Body of pancreas (tissue), 4 donors: ENCODE data around the gene FRAT2.

Experiments used
- CTCF ChIP-seq, 7 experiments: fragments of 450-650 bp in 4 of 7; fragments of 200-600 bp in 3 of 7; sonication (generic) in 3 of 7; IDR thresholded peaks; one replicate each; pipeline ENCODE4 v1.5.1; 2016 to 2019; ENCODE audit warnings: antibody characterized with exemption in 7 of 7
- POLR2A ChIP-seq, 3 donors: fragments of 450-650 bp; IDR thresholded peaks; one replicate each; pipeline ENCODE4 v1.6.1; 2016; ENCODE audit warnings: antibody characterized with exemption in 3 of 3, mild to moderate bottlenecking in 2 of 3

- TF ChIP-seq CTCF (IDR thresholded peaks at IDR 0.05), result peak in 3 of 7 experiments; percentile 20 to 23 (median 22)
- TF ChIP-seq POLR2A (IDR thresholded peaks at IDR 0.05), result peak; percentile 29 to 66 (median 62)
Measured at GRCh38 chr10:97319671-97320479, 14.7 kb downstream of the FRAT2 start.
